Hepatocyte (in vitro differentiated cells): Measurements from ENCODE around the gene MRPS18C.

Source experiments
- CTCF ChIP-seq: fragments of 200-600 bp; sonication (generic); IDR thresholded peaks from 2 replicates; pipeline ENCODE4 v1.5.1; 2016; ENCODE audit warnings: antibody characterized with exemption, mild to moderate bottlenecking; ENCODE audit not compliant: poor library complexity
- EZH2 ChIP-seq: fragments of 200-600 bp; sonication (generic); IDR thresholded peaks from 2 replicates; pipeline ENCODE4 v1.6.1; 2016; ENCODE audit warnings: antibody characterized with exemption, mild to moderate bottlenecking, borderline replicate concordance
- EZH2phosphoT487 ChIP-seq: fragments of 200-600 bp; sonication (generic); IDR thresholded peaks from one replicate; pipeline ENCODE4 v1.6.1; 2018; ENCODE audit warnings: antibody characterized with exemption, mild to moderate bottlenecking, low read depth, moderate library complexity; ENCODE audit not compliant: unreplicated experiment, severe bottlenecking

GRCh38 chr4:83449009-83449408 is 6.8 kb upstream of the MRPS18C start:
- TF ChIP-seq CTCF = no peak
- no peak for TF ChIP-seq EZH2
- no peak for TF ChIP-seq EZH2phosphoT487
